Glutamatergic neuron (in vitro differentiated cells): ENCODE measurements around the gene LCE1A. TPM values are rescaled to one million over a fixed set of nuclear protein-coding genes. Genes with fewer than 3 reads are reported as not detected.

Experiments
- DNase-seq: peaks from one replicate; pipeline ENCODE4 v3.0.0; 2022
- H3K27ac Mint-ChIP-seq: one replicate; pipeline ENCODE4 v1.8.0; 2020; ENCODE audit warnings: mild to moderate bottlenecking, mixed read lengths, inconsistent platforms; ENCODE audit not compliant: unreplicated experiment
- H3K27me3 Mint-ChIP-seq: one replicate; pipeline ENCODE4 v1.8.0; 2020; ENCODE audit warnings: mild to moderate bottlenecking, moderate library complexity, mixed read lengths, inconsistent platforms; ENCODE audit not compliant: unreplicated experiment
- H3K36me3 Mint-ChIP-seq: one replicate; pipeline ENCODE4 v1.8.0; 2020; ENCODE audit warnings: mild to moderate bottlenecking, mixed read lengths, inconsistent platforms; ENCODE audit not compliant: unreplicated experiment
- H3K4me1 Mint-ChIP-seq: one replicate; pipeline ENCODE4 v1.8.0; 2020; ENCODE audit warnings: mild to moderate bottlenecking, low read depth, mixed read lengths, inconsistent platforms; ENCODE audit not compliant: unreplicated experiment
- H3K4me3 Mint-ChIP-seq: one replicate; pipeline ENCODE4 v1.8.0; 2020; ENCODE audit warnings: mild to moderate bottlenecking, mixed read lengths, inconsistent platforms; ENCODE audit not compliant: unreplicated experiment
- H3K9me3 Mint-ChIP-seq: one replicate; pipeline ENCODE4 v1.8.0; 2020; ENCODE audit warnings: mild to moderate bottlenecking, moderate library complexity, mixed read lengths, inconsistent platforms; ENCODE audit not compliant: unreplicated experiment
- CTCF ChIP-seq: fragments of 200-600 bp; sonication (generic); IDR thresholded peaks from one replicate; pipeline ENCODE4 v1.5.0; 2021; ENCODE audit not compliant: partially characterized antibody, unreplicated experiment
- total RNA-seq: library from RNA; stranded (reverse); fragmentation: NEBNext Ultra II Directional; extraction: Animal tissue kit (Norgen Biotek cat#: 25700); gene quantifications from one replicate; pipeline ENCODE4 v1.2.1, GENCODE V29; 2021; ENCODE audit not compliant: unreplicated experiment

The LCE1A gene
- total RNA-seq, 1 donor from 2014 or later = not detected

GRCh38 chr1:152817309-152817708 lies 10.0 kb upstream of the LCE1A start:
- H3K4me1 Mint-ChIP-seq = no peaks in the 10 kb centered on the region
- no peak for TF ChIP-seq CTCF
- peaks cover 1% of the 10 kb centered on the region for H3K9me3 Mint-ChIP-seq

GRCh38 chr1:152823294-152823693 lies 4.0 kb upstream of the LCE1A start:
- Mint-ChIP-seq H3K27me3 (no peaks in the 10 kb centered on the region), H3K4me3 (no peak overlapping the region)
- no peak for TF ChIP-seq CTCF

More at GRCh38 chr1:152817309-152817708, 10.0 kb upstream of the LCE1A start:
- Mint-ChIP-seq H3K27ac (no peak overlapping the region), H3K27me3 (no peaks in the 10 kb centered on the region), H3K36me3 (no peaks in the 10 kb centered on the region), H3K4me3 (no peak overlapping the region)
- DNase-seq = no peak

GRCh38 chr1:152824964-152825363 lies 2.3 kb upstream of the LCE1A start:
- DNase-seq = no peak
- peaks cover 2% of the 10 kb centered on the region for H3K9me3 Mint-ChIP-seq
- H3K36me3 Mint-ChIP-seq = no peaks in the 10 kb centered on the region
- no peaks in the 10 kb centered on the region for H3K27me3 Mint-ChIP-seq
- no peak overlapping the region for H3K27ac Mint-ChIP-seq
- no peaks in the 10 kb centered on the region for H3K4me1 Mint-ChIP-seq
- no peak for TF ChIP-seq CTCF
- H3K4me3 Mint-ChIP-seq = no peak overlapping the region

More at GRCh38 chr1:152823294-152823693, 4.0 kb upstream of the LCE1A start:
- no peaks in the 10 kb centered on the region for H3K36me3 Mint-ChIP-seq
- DNase-seq = no peak
- peaks cover 1% of the 10 kb centered on the region for H3K9me3 Mint-ChIP-seq
- no peaks in the 10 kb centered on the region for H3K4me1 Mint-ChIP-seq
- no peak overlapping the region for H3K27ac Mint-ChIP-seq

- Mint-ChIP-seq H3K27me3 (no peaks in the 10 kb centered on the region), H3K36me3 (no peaks in the 10 kb centered on the region), H3K27ac (no peak overlapping the region), H3K4me3 (no peak overlapping the region), H3K4me1 (no peaks in the 10 kb centered on the region), H3K9me3 (peaks cover 4% of the 10 kb centered on the region)
- no peak for DNase-seq
- no peak for TF ChIP-seq CTCF
Observed at GRCh38 chr1:152836870-152837269, 9.6 kb downstream of the LCE1A start.

- H3K4me3 Mint-ChIP-seq = no peak within 1 kb of the TSS
- H3K36me3 Mint-ChIP-seq = no peaks in the 10 kb centered on the region
- peaks cover 2% of the 10 kb centered on the region for H3K9me3 Mint-ChIP-seq
- TF ChIP-seq CTCF = no peak
- no peak within 1 kb of the TSS for H3K27ac Mint-ChIP-seq
- peaks cover 1% of the 10 kb centered on the region for H3K27me3 Mint-ChIP-seq
- H3K4me1 Mint-ChIP-seq = no peaks in the 10 kb centered on the region
- no peak for DNase-seq
Observed at GRCh38 chr1:152842556-152842955, 15.3 kb downstream of the LCE1A start, which contains the start of gene LCE6A. Gene LCE6A, plus strand, starts transcription at chr1:152842856. Its CDS starts 665 bp downstream, at chr1:152843521.
